ENCODE measurements around the gene PCDH18.

The PCDH18 gene

DNA sequence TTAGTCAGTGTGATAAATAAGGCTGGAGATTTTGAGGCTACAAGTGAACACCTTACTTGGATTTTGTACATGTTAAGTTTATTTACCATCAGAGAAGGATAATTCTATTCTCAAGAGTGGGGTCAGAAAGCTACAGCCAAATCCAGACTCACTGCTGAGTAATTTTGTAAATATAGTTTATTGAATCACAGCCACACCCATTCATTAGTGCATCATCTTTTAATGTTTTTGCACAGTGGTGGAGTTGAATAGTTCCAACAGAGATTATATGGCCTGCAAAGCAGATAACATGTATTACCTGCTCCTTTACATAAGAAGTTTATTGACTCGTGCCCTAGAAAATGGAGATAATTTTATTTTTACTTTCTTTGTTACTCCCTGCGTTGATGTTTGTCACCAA, 60.4 kb downstream of the PCDH18 start:
- DNase-seq (ENCODE audit: low read depth in 2 of 3, low spot score in 2 of 3), result no peak

DNA sequence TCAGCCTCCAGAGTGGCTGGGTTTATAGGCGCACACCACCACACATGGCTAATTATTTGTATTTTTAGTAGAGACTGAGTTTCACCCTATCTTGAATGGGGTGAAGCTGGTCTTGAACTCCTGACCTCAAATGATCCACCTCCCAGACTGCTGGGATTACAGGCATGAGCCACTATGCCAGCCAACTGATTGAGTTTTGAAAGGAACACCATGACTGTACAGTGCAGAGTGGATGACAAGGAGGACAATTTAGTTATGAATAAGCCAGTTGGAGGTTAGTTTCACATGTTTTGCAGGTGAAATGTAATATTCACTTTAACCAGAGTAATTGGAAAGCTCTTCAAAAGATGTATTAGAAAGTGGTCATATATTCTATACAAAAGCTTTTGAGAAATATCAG, 60.8 kb downstream of the PCDH18 start:
- no peak for DNase-seq (ENCODE audit: low read depth in 2 of 3, low spot score in 2 of 3)

GRCh38 chr4:137470806-137471205, 61.5 kb downstream of the PCDH18 start:
- DNase-seq (ENCODE audit: low read depth in 2 of 3, low spot score in 2 of 3), result no peak
